HEK293T (cell line): ENCODE results near the gene MEAK7.
"Not testable (repeated sequence)": the region's sequence is repeated elsewhere in the genome, so short reads cannot be mapped to it uniquely, and the experiment has no call there.

ENCODE experiments used
- CTCF ChIA-PET: fragments of 350-600 bp; formaldehyde crosslinking; extraction: SDS; loops from one replicate; lab custom pipeline; 2021; ENCODE audit warnings: antibody characterized with exemption, inconsistent platforms; lab: Yijun Ruan, JAX
- POLR2A ChIA-PET: fragments of 350-600 bp; formaldehyde crosslinking; extraction: SDS; loops from one replicate; lab custom pipeline; 2020; ENCODE audit warnings: antibody characterized with exemption, inconsistent platforms; lab: Yijun Ruan, JAX
- DNase-seq: peaks from one replicate; pipeline ENCODE4 v3.0.0; 2012; ENCODE audit warnings: mixed read lengths; ENCODE audit errors: extremely low spot score
- ARNT ChIP-seq: fragments of 450-650 bp; IDR thresholded peaks from 2 replicates; pipeline ENCODE4 v1.6.1; 2017; ENCODE audit warnings: mild to moderate bottlenecking
- BHLHE40 ChIP-seq: fragments of 450-650 bp; IDR thresholded peaks from 2 replicates; pipeline ENCODE4 v1.6.1; 2016; ENCODE audit warnings: mild to moderate bottlenecking, moderate library complexity, borderline replicate concordance
- CTBP1 ChIP-seq: fragments of 450-650 bp; IDR thresholded peaks from 2 replicates; pipeline ENCODE4 v1.6.1; 2016; ENCODE audit warnings: borderline replicate concordance
- ELF4 ChIP-seq: fragments of 450-650 bp; IDR thresholded peaks from 2 replicates; pipeline ENCODE4 v1.6.1; 2017; ENCODE audit warnings: antibody characterized with exemption
- FOXA1 ChIP-seq: fragments of 450-650 bp; IDR thresholded peaks from 2 replicates; pipeline ENCODE4 v1.6.1; 2016; ENCODE audit warnings: mild to moderate bottlenecking
- FOXK2 ChIP-seq: fragments of 450-650 bp; IDR thresholded peaks from 2 replicates; pipeline ENCODE4 v1.6.1; 2016; ENCODE audit warnings: mild to moderate bottlenecking
- FOXM1 ChIP-seq: fragments of 450-650 bp; IDR thresholded peaks from 2 replicates; pipeline ENCODE4 v1.6.1; 2017; ENCODE audit warnings: mild to moderate bottlenecking, borderline replicate concordance
- HDGF ChIP-seq: fragments of 450-650 bp; IDR thresholded peaks from 2 replicates; pipeline ENCODE4 v1.6.1; 2017; ENCODE audit warnings: antibody characterized with exemption, borderline replicate concordance
- L3MBTL2 ChIP-seq: fragments of 450-650 bp; conservative IDR thresholded peaks from 2 replicates; pipeline ENCODE4 v1.6.1; 2016; ENCODE audit warnings: mild to moderate bottlenecking
- LEF1 ChIP-seq: fragments of 450-650 bp; IDR thresholded peaks from 2 replicates; pipeline ENCODE4 v1.6.1; 2017; ENCODE audit warnings: mild to moderate bottlenecking, borderline replicate concordance
- NFRKB ChIP-seq: fragments of 450-650 bp; IDR thresholded peaks from 2 replicates; pipeline ENCODE4 v1.6.1; 2016; ENCODE audit warnings: mild to moderate bottlenecking, moderate library complexity
- SP1 ChIP-seq: fragments of 450-650 bp; IDR thresholded peaks from 2 replicates; pipeline ENCODE4 v1.6.1; 2017
- SUZ12 ChIP-seq: fragments of 450-650 bp; IDR thresholded peaks from 2 replicates; pipeline ENCODE4 v1.6.1; 2016; ENCODE audit warnings: mild to moderate bottlenecking
- TARDBP ChIP-seq: fragments of 450-650 bp; IDR thresholded peaks from 2 replicates; pipeline ENCODE4 v1.6.1; 2016
- ZNF384 ChIP-seq: fragments of 450-650 bp; IDR thresholded peaks from 2 replicates; pipeline ENCODE4 v1.6.1; 2016
- TF ChIP-seq, protein P1 (sequence below): fragments of 450-650 bp; IDR thresholded peaks from 2 replicates; pipeline ENCODE4 v1.6.1; 2016

MEAK7 gene

DNA sequence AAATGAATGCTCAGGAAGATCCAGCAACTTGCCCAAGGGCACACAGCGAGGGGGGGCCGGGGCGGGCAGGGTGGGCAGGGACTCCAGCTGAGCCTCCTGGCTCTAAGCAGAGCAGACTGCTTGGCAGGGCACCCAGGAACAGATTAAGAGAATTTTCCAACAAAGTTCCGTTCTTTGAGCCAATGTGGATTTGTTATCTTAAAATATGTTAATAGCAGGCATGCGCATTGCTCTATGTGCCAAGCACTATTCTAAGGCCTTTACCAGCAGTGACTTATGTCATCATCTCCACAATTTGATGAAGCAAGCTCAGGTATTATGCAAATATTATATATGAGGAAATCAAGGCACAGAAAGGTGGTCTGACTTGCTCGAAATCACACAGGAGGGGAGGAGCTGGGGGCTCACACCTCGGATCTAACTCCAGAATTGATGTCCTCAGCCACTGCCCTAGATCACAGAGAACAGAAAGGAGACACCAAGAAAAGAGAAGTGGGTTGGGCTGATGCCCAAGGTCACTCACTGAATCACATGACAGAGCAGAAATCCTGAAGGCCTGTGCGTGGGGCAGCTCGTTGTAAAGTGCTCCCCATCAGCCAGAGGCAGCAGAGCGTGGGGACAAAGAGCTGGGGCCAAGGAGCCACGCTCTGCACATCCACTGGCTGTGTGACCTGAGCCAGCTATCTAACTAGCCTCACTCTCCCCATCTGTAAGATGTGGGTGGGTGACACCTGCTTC, 23.2 kb upstream of the MEAK7 start:
- no peak for DNase-seq
- CTCF ChIA-PET: interaction anchor here (1.5 kb wide), 1 partner anchor 17 kb away, joined by 4 read pairs; no protein-coding TSS in a partner anchor
- POLR2A ChIA-PET: no interaction called here
- TF ChIP-seq ELF4 (no peak), ZNF384 (no peak), SP1 (no peak)
- TF ChIP-seq, protein P1, sequence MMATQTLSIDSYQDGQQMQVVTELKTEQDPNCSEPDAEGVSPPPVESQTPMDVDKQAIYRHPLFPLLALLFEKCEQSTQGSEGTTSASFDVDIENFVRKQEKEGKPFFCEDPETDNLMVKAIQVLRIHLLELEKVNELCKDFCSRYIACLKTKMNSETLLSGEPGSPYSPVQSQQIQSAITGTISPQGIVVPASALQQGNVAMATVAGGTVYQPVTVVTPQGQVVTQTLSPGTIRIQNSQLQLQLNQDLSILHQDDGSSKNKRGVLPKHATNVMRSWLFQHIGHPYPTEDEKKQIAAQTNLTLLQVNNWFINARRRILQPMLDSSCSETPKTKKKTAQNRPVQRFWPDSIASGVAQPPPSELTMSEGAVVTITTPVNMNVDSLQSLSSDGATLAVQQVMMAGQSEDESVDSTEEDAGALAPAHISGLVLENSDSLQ: no peak

DNA sequence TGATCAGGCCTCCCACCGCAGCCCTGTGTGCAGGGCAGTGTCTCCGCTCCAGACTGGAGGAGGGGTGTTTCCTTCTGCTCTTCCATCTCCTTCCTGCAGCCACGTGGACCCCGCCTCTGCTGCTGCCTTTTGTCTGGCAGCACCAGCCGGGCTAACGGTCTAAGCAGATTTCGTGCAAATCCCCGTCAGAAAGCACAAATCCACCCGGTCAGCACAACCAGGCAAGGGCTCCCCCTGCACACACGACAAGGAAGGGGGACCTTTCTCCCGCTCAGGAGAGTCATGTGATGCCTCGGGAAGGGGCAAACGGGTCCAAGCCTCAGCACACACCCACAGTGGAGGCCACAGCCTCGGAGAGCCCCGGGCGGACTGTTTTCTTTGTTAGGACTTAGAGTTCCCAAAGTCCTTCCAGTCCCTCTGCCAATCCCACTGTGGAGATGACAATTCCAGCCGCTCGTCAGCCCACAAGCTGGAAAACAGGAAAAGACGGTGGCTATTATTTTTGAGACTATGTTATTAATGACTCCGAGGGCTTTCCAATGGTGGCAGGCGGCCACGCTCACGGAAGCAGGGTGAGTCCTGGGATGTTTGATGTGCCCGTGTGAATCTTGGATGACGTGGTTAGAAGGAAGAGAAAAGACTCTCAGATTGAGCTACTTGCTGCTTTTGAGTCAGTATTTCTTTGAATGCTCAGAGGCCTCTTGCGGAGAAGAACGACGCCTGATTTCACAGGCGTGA, 22.5 kb upstream of the MEAK7 start:
- ChIA-PET CTCF (no interaction called here), POLR2A (no interaction called here)
- TF ChIP-seq SP1 (no peak), HDGF (no peak)
- no peak for DNase-seq

DNA sequence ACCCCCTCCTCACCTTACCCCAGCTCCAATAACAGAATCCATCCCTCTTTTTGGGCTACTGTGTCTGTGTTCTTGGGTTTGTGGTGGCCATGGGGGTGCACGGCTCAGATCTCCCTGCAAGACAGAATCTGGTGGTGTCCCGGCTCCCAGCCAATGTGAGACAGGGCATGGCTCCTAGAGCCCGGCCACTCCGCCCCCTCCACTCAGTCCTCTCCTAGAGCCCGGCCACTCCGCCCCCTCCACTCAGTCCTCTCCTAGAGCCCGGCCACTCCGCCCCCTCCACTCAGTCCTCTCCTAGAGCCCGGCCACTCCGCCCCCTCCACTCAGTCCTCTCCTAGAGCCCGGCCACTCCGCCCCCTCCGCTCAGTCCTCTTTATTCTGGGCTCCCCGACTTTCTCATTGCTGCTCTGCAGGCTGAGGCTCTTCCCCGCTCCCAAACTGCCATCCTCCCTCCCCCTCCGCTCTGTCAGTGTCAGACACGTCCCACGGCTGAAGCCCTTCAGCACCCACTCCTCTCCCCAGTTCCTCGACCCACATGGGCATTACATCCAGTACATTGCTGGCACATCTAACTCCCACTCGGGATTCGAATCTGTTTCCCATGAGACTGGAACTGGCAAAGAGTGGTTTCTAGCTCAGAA, 20.6 kb upstream of the MEAK7 start:
- POLR2A ChIA-PET: interaction anchor here (1.2 kb wide), 1 partner anchor 13 kb away, joined by 3 read pairs; no protein-coding TSS in a partner anchor
- DNase-seq, CTCF ChIA-PET: not testable (repeated sequence)

DNA sequence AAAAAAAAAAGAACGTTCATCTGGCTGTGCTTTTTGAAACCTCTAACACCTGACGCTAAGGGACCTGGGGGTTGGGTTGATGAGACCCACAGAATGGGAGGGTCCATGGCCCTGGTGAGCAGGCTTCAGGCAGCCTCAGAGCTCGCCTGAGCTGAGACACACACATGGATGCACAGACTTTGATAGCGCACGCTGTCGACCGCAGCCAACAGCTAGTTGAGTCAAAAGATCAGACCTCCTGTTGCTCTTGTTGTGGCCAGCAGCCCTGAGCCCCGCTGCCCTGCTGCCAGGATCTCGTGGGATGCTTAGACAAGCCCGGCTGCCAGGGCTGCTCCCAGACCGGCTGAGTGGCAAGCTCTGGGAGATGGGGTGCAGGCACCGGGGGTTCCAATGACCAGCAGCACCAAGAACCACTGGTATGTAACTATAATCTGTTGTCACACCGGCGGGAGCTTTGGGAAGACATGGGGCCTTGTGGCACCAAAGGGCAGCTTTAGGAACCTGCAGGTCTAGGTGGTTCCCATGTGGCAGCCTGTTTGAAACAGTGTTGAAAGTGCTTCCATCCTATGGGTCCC, 20.0 kb upstream of the MEAK7 start:
- TF ChIP-seq SUZ12 (no peak), L3MBTL2 (no peak), FOXA1 (no peak), TARDBP (no peak), BHLHE40 (no peak), FOXK2 (no peak), LEF1 (no peak), FOXM1 (no peak), NFRKB (no peak), SP1 (no peak), ZNF384 (no peak)
- CTCF ChIA-PET: no interaction called here
- no peak for DNase-seq
- POLR2A ChIA-PET: interaction anchor here (1.2 kb wide), 1 partner anchor 14 kb away, joined by 3 read pairs; no protein-coding TSS in a partner anchor

DNA sequence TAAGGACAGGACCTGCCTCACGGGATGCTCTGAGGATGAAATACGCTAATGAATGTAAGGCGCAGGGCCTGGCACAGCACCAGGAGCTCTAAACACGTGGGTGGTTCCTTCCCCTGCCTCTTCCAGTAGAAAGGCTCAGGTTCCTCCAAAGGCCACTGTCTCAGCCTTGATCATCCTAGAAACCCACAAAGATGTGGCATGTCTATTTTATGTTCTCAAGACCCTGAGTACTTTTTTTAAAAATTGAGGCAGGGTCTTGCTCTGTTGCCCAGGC, 17.0 kb upstream of the MEAK7 start:
- ChIA-PET POLR2A (no interaction called here), CTCF (interaction anchor here (0.7 to 2.2 kb wide), 4 partner anchors 10 to 101 kb away, joined by 3 to 7 read pairs (median 5); no protein-coding TSS in a partner anchor)
- no peak for DNase-seq
- TF ChIP-seq ZNF384 (no peak), NFRKB (no peak), FOXA1 (no peak), LEF1 (no peak), CTBP1 (no peak), TARDBP (no peak), SUZ12 (no peak)
- TF ChIP-seq, protein P1: no peak

DNA sequence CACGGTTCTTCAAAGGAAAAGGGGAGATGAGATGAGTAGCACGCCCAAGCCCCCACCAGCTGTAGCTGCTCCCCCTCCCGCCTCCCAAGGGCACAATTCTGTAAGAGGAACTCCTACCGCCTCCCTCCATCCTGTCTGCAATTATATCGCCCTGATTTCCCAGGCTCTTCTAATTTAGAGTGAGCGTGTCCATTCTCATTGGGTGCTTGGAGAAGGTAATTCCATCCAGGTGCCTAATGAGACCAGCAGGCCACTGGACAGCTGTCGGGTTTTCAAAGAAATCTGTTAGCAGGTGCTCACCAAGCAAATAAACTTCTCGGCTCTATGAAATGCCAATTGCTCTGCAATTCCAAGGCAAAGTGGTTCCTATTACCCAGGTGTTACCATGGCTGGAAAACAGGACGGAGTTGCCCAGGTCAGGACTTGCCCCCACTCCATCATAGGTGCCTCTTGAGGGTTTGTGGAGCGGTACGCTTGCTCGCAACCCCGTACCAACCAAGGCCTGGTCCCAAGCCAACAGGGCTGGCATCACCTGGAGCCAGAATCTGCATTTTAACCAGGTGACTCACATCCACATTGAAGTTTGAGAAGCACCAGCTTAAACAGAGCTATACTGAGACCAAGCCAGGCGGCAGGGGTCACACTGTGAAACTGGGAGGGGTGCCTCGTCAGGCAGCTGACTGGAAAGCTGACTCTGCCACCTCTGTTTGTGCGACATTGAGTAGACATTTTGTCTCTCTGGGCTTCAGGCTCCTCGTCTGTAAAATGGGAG, 16.5 kb upstream of the MEAK7 start:
- DNase-seq: no peak
- ChIA-PET POLR2A (no interaction called here), CTCF (interaction anchor here (0.7 to 2.2 kb wide), 5 partner anchors 10 to 101 kb away, joined by 3 to 10 read pairs (median 6); no protein-coding TSS in a partner anchor)
- TF ChIP-seq LEF1 (no peak), TARDBP (no peak), FOXK2 (no peak), BHLHE40 (no peak), NFRKB (no peak), ZNF384 (no peak), SP1 (no peak), FOXM1 (no peak), HDGF (no peak), SUZ12 (no peak), ARNT (no peak), ELF4 (no peak)
- TF ChIP-seq, protein P1: no peak
